ENCODE results near the gene PHF19. TPM values are rescaled to one million over a fixed set of nuclear protein-coding genes. Genes with fewer than 3 reads are reported as not detected.

The PHF19 gene
- total RNA-seq, 2 experiments from 2014 or later, result 60.3 to 63.0 TPM

DNA sequence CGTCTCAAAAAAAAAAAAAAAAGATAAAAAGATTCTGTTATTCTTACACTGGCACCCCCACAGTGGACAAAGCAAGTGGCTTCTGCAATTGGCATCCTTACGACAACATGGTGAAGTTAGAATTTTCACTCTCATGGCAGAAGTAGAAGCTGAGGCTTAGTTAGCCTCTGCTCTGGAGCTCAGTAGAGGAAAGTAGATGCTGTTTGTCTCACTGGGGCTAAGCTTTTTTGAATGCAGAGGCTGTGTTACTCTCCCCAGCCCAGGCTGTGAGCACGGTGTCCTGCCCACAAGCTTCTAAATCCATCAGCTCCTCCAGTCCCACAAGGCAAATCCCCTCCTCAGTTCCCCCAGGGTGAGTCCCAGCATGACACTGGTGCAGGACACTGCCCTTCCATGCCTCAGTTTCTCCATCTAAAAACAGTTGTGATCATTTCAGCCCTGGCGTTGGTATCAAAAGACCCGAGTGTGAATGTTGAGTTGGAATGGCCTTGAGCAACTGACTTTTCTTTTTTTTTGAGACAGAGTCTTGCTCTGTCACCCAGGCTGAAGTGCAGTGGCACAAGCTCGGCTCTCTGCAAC lies 22.6 kb upstream of the PHF19 start:
- Histone ChIP-seq H3K36me3 (ENCODE audit: insufficient read depth, low read length) (peaks cover 13% of the 10 kb centered on the region), H3K4me3 (ENCODE audit: low read length) (no peak overlapping the region), H3K27me3 (ENCODE audit: control insufficient read depth in 1 of 2, insufficient read depth in 2 of 2, low read length in 2 of 2) (no peaks in the 10 kb centered on the region), H3K4me1 (ENCODE audit: insufficient read depth, low read length) (peaks cover 79% of the 10 kb centered on the region), H3K27ac (ENCODE audit: low read depth in 1 of 2, low read length in 2 of 2) (no peak overlapping the region), H3K9me3 (ENCODE audit: control insufficient read depth in 1 of 2, insufficient read depth in 1 of 2, low read length in 2 of 2) (no peaks in the 10 kb centered on the region)
- DNase-seq (no peak), ATAC-seq (ENCODE audit: poor library complexity) (no peak)
- no peaks in the 10 kb centered on the region for H3K27me3 Mint-ChIP-seq
- CTCF ChIA-PET, result interaction anchor here (0.7 to 1.2 kb wide), 3 partner anchors 20 to 37 kb away, joined by 3 read pairs; no protein-coding TSS in a partner anchor
- H3K4me1 Mint-ChIP-seq (ENCODE audit: low read depth), result peaks cover 75% of the 10 kb centered on the region
- intact Hi-C loops (cut with DNase I, micrococcal nuclease), result no loop called here
- H3K9me3 Mint-ChIP-seq, result no peaks in the 10 kb centered on the region
- no peak overlapping the region for H3K4me3 Mint-ChIP-seq
- peaks cover 31% of the 10 kb centered on the region for H3K36me3 Mint-ChIP-seq (ENCODE audit: low read depth)
- TF ChIP-seq, protein P1, sequence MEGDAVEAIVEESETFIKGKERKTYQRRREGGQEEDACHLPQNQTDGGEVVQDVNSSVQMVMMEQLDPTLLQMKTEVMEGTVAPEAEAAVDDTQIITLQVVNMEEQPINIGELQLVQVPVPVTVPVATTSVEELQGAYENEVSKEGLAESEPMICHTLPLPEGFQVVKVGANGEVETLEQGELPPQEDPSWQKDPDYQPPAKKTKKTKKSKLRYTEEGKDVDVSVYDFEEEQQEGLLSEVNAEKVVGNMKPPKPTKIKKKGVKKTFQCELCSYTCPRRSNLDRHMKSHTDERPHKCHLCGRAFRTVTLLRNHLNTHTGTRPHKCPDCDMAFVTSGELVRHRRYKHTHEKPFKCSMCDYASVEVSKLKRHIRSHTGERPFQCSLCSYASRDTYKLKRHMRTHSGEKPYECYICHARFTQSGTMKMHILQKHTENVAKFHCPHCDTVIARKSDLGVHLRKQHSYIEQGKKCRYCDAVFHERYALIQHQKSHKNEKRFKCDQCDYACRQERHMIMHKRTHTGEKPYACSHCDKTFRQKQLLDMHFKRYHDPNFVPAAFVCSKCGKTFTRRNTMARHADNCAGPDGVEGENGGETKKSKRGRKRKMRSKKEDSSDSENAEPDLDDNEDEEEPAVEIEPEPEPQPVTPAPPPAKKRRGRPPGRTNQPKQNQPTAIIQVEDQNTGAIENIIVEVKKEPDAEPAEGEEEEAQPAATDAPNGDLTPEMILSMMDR (IDR thresholded peaks at IDR 0.05), result no peak
- peak overlapping the region; percentile 99 for H3K27ac Mint-ChIP-seq
- POLR2A ChIA-PET, result interaction anchor here (0.6 to 36.2 kb wide), 5 partner anchors 10 to 75 kb away, joined by 3 to 1343 read pairs (median 3); partner anchors contain the start of gene TRAF1

DNA sequence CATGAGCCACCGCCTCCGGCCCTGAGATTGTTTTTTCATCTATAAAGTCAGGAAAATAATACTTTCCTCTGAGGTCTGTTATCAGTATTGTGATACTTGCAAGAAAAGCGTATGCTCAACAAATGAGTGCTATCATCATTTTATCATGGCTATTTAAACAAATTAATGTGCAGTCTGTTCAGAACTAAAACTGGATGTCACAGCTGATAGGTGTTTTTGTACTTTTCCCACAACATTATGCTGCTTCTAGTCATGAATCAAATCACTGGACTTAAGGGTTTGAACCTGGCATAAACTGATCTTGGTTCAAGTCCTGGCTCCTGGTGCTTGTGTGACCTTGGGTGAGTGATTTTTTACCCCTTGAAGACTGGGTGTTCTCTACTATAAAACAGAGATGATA lies 21.4 kb upstream of the PHF19 start:
- no peaks in the 10 kb centered on the region for H3K27me3 Mint-ChIP-seq
- peaks cover 6% of the 10 kb centered on the region for H3K36me3 ChIP-seq (ENCODE audit: insufficient read depth, low read length)
- intact Hi-C loops (cut with DNase I, micrococcal nuclease), result no loop called here
- H3K9me3 Mint-ChIP-seq, result no peaks in the 10 kb centered on the region
- H3K4me3 Mint-ChIP-seq, result no peak overlapping the region
- peaks cover 77% of the 10 kb centered on the region for H3K4me1 ChIP-seq (ENCODE audit: insufficient read depth, low read length)
- CTCF ChIA-PET, result interaction anchor here (0.6 kb wide), 1 partner anchor 20 kb away, joined by 3 read pairs; no protein-coding TSS in a partner anchor
- H3K4me1 Mint-ChIP-seq (ENCODE audit: low read depth), result peaks cover 72% of the 10 kb centered on the region
- DNase-seq, result no peak
- H3K9me3 ChIP-seq (ENCODE audit: control insufficient read depth in 1 of 2, insufficient read depth in 1 of 2, low read length in 2 of 2), result no peaks in the 10 kb centered on the region
- H3K27ac Mint-ChIP-seq, result peak overlapping the region; percentile 56
- ATAC-seq (ENCODE audit: poor library complexity), result no peak
- POLR2A ChIA-PET, result interaction anchor here (1.1 to 36.2 kb wide), 4 partner anchors 21 to 31 kb away, joined by 3 to 1343 read pairs (median 168); partner anchors contain the start of genes PHF19 and TRAF1
- no peaks in the 10 kb centered on the region for H3K27me3 ChIP-seq (ENCODE audit: control insufficient read depth in 1 of 2, insufficient read depth in 2 of 2, low read length in 2 of 2)
- no peak overlapping the region for H3K27ac ChIP-seq (ENCODE audit: low read depth in 1 of 2, low read length in 2 of 2)
- TF ChIP-seq, protein P1 (IDR thresholded peaks at IDR 0.05), result no peak
- H3K36me3 Mint-ChIP-seq (ENCODE audit: low read depth), result peaks cover 19% of the 10 kb centered on the region
- H3K4me3 ChIP-seq (ENCODE audit: low read length), result no peak overlapping the region

DNA sequence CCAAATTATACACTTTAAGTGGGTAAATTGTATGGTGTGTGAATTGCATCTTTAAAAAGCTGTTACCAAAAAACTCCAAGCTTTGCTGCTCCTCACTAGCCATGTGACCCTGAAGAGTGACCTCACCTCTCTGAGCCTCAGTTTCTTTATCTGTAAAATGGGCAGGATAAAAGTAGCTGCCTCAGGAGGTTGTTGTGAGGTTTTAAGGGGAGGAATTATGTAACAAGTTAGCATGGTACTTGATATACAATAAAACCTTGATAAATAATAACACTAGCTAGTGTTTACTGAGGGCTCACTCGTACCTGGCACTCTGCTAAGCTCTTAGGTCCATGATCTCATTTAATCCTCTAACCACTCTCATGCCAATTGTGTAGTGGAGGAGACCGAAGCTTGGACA lies 19.0 kb upstream of the PHF19 start:
- Histone ChIP-seq H3K27ac (ENCODE audit: low read depth in 1 of 2, low read length in 2 of 2) (no peak overlapping the region), H3K4me1 (ENCODE audit: insufficient read depth, low read length) (peaks cover 79% of the 10 kb centered on the region)
- ATAC-seq (ENCODE audit: poor library complexity), result no peak

More for the DNA sequence above, 19.0 kb upstream of the PHF19 start:
- intact Hi-C loops (cut with DNase I, micrococcal nuclease), result no loop called here
- TF ChIP-seq, protein P1 (IDR thresholded peaks at IDR 0.05), result no peak
- no peak for DNase-seq
- ChIA-PET POLR2A (interaction anchor here (0.8 to 36.2 kb wide), 6 partner anchors 9 to 52 kb away, joined by 3 to 1343 read pairs (median 166); partner anchors contain the start of genes PHF19 and TRAF1), CTCF (interaction anchor here (1.5 kb wide), 1 partner anchor 40 kb away, joined by 5 read pairs; no protein-coding TSS in a partner anchor)
- Histone ChIP-seq H3K9me3 (ENCODE audit: control insufficient read depth in 1 of 2, insufficient read depth in 1 of 2, low read length in 2 of 2) (no peaks in the 10 kb centered on the region), H3K36me3 (ENCODE audit: insufficient read depth, low read length) (no peaks in the 10 kb centered on the region), H3K27me3 (ENCODE audit: control insufficient read depth in 1 of 2, insufficient read depth in 2 of 2, low read length in 2 of 2) (no peaks in the 10 kb centered on the region), H3K4me3 (ENCODE audit: low read length) (no peak overlapping the region)
- peaks cover 10% of the 10 kb centered on the region for H3K36me3 Mint-ChIP-seq (ENCODE audit: low read depth)
- no peak overlapping the region for H3K4me3 Mint-ChIP-seq
- peaks cover 74% of the 10 kb centered on the region for H3K4me1 Mint-ChIP-seq (ENCODE audit: low read depth)
- H3K27me3 Mint-ChIP-seq, result no peaks in the 10 kb centered on the region
- H3K9me3 Mint-ChIP-seq, result no peaks in the 10 kb centered on the region
- peak overlapping the region; percentile 93 for H3K27ac Mint-ChIP-seq

Data from CD4-positive, alpha-beta T cell (primary cell).